ENCODE results near the gene MLLT10.
A peak's percentile ranks its signal among the peaks of the same experiment; 100 is the strongest.

Gene MLLT10

DNA sequence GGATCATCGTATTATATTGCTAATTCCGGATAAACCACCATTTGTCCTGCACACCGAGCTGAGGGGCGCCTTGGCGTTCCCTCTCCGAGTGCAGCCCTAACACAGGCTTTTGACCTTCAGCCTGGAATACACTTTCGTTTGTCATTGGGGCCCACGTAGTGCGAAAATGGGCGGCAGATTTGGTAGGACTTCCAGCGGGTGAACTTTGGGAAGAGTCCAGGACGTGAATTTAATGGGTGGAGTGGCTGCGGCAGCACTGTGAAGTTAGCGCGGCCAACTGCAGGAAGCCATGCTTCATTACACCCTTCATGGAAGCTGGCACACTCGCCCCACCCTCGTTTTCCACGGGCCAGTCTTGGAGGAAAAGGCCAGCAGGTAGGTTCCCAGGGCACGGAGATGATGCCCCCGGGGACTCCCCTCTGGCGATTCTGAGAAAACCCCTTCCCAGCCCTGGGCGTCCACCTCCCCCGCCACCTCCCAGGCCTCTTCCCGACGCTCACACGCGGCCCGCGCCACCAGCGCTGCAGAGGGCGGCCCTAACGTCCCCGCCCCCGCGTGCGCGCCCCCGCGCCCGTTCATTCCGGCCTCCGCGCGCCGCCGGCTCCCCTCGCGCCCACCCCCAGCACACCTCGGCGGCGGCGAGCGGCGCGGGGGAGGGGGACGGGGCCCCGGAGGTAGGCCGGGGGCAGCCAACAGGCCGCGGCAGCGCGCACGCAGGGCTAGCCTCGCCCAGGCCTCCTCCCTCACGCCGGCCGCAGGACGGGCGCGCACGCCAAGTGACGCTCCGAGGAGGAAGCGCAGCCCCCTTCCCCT lies at the start of gene MLLT10:
Gene MLLT10, plus strand, starts transcription at position 766 of the 813 bp plus-strand sequence. CDS start 413 bp downstream, outside the sequence.
- peak; percentile 98 for DNase-seq (ENCODE audit: low spot score)

DNA sequence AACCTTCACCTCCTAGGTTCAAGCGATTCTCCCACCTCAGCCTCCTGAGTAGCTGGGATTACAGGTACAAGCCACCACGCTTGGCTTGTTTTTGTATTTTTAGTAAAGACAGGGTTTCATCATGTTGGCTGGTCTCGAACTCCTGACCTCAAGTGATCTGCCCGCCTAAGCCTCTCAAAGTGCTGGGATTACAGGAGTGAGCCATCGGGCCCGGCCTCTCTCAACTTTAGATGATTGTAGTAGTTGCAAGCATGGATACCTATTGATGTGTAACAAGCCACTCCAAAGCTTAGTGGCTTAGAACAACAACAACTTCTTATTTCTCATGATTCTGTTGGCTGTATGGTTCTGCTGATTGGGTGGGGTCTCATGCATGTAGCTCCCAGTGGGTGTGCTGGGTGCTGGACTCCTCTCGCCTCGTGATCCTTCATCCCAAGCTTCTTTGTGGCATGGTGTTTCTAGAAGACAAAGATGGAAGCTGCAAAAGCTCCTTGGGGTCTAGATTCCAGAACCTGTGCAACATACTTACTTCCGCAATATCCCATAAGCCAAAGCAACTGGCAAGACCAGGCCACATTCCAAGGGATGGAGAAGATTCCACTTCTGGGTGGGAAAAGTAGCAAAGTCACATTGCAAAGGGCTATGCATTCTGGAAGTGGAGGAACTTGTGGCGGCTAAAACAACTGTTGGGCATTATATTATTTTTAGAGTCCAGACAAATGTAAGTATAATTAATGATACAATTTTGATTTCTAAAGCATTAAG lies 46.4 kb upstream of the MLLT10 start:
- DNase-seq (ENCODE audit: low spot score), result no peak

DNA sequence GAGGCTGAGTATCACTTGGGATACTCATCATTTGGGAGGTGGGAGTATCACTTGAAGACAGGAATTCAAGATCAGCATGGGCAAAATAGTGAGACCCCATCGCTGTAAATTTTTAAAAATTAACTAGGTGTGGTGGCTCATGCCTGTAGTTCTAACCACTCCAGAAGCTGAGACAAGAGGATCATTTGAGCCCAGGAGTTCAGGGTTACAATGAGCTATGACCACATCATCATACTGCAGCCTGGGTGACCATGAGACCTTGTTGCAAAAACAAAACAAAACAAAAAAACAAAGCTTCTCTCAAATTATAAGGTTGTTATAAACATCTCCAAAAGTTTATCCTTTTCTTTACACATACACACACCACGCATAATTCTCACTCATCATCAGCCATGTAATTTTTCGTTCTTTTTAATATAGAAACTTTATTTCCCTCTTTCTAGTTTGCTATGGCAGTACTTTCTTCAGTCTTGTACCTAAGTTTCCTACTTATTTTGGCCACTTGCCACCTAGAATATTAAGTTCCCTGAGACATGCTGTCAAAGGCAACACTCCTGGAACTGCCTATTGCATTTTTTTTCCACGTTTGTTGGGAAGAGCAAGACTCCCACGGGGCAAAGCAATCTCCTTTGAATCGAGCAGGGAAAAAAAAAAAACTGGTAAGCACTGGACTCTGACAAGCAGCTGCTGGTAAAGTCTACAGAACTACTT lies 45.6 kb upstream of the MLLT10 start:
- DNase-seq (ENCODE audit: low spot score), result peak; percentile 54

DNA sequence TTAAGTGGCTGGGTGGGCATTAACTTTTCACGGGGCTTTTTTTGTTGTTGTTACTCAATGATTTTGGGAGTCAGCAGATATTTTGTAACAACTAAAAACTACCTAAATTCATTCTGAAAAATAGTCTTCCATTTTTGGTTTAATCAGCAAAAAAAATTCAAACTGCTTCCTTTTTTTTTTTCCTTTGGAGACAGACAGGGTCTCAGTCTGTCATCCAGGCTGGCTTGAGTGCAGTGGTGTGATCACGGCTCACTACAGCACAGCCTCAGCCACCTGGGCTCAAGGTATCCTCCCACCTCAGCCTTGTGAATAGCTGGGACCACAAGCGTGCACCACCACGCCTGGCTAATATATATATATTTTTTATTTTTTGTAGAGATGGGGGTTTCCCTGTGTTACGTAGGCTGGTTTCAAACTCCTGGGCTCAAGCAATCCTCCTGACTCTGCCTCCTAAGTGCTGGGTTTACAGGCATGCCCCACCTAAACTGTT lies 45.0 kb upstream of the MLLT10 start:
- no peak for DNase-seq (ENCODE audit: low spot score)

DNA sequence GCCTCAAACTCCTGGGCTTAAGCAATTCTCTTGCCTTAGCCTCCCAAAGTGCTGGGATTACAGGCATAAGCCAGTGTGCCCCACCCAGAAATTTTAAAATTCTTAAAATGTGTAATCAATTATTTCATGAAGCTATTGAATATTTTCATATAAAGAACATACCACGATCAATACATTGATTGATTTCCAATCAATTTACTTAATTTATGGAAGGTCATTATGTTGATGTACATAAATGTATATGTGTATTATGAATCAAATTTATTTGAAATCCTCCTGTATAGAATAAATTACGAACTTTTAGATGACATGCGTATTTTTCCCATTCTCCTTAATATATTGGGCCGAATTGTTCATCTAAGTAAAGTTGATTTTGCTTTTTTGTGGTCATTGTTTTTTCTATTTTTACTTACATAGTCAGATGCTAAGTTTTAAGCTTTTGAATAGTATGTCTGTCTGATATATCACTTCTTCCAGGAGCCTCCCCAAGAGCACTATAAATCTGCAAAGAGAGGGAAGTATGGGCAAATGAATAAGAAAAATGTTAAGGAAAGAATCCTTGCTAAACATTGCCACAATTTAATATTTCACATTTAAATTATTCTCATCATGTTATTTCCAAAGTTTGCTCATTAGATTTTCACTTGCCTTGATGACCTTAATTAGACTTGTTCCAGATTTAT lies 43.9 kb upstream of the MLLT10 start:
- DNase-seq (ENCODE audit: low spot score), result no peak

DNA sequence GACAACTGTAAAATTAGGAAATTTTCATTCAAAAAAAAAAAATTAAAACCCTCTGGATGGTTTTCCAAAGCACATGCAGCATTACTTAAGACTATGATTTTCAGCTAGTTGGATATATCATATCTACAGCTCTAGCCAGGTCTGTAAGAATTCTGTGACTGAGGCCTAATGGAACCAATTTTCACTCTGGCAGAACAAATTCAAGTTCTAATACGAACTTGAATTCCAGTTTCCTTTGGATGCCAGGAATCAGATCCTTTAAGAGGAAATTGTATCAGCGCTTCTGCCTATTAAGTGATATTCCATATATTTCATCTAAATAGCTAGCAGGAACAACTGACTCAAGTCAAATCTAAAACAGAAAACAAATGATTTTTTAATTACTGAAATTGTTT lies 43.3 kb upstream of the MLLT10 start:
- DNase-seq (ENCODE audit: low spot score), result no peak

DNA sequence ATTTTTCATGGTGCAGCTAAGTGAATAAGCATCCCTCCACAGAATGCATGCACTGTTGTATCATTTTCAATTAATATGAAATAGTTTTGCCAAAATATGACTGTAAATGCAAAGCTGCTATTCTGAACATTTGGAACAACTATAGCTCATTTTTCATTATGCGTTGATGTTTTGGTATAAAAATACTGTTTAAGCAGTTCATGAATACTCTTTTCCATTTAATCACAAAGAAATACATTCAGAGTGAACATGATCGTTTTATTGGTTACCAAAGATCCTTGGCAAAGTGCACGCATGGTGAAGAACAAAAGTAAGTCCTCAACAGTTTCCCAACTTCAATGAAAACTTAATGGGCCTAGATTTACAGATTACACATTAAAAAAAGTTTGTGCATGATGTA lies 41.6 kb upstream of the MLLT10 start:
- DNase-seq (ENCODE audit: low spot score), result no peak

DNA sequence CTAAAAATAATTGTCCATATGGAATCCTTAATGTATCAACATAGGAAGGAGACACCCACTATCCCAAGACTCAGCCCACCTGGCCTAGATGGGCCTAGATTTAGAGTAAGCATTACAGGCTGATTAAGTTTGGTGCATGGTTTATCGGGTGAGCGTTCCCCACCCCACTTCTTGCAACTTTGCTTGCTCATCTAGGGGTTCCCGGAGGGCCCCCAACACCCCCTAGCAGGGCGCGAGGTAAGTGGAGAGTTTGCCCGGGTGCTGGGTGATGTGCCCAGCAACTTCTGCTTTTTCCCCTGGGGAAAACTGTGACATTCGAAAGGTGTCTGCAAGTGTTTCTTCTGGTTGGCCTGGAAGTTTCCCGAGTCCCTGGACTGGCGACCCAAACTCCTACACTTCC lies 40.2 kb upstream of the MLLT10 start:
- DNase-seq (ENCODE audit: low spot score), result no peak

DNA sequence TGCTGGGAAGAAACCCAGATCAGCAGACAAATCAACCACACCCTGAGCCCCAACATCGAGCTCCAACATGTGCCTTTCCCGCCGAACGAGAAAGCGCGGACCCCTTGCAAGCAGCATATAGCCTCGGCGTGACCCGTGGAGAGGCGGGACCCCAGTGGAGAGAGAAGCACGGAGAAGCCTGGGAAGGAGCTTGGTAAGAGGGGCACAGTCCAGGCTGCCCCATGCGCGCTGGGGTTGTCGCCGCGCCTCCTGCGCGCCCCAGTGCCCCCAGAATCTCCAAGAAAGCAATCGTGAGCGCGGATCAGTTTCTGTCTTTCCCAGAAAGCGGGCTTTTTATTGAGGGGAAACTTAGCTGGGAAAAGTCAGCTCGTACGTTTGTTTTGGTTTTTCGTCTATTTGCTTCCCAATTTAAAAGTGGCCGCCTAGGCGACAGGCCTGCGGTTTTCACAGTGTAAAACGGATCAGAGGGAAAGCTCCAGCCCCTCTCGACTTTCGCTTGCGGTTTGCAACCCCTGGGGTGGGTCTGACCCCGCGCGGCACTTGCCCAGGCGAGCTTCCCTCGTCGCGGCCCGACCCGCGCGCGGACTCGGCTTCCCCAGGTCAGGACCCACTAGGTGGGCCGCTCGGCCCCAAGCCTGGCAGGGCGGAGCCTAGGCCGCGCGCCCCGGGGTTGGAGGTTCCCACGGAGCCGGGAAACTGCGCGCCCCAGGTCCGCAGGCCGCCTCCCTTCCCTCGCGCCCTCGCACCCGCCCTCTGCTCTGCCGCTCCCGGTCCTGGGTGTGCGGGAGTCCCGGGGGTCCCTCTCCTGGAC lies 39.6 kb upstream of the MLLT10 start:
- peak; percentile 41 for DNase-seq (ENCODE audit: low spot score)

DNA sequence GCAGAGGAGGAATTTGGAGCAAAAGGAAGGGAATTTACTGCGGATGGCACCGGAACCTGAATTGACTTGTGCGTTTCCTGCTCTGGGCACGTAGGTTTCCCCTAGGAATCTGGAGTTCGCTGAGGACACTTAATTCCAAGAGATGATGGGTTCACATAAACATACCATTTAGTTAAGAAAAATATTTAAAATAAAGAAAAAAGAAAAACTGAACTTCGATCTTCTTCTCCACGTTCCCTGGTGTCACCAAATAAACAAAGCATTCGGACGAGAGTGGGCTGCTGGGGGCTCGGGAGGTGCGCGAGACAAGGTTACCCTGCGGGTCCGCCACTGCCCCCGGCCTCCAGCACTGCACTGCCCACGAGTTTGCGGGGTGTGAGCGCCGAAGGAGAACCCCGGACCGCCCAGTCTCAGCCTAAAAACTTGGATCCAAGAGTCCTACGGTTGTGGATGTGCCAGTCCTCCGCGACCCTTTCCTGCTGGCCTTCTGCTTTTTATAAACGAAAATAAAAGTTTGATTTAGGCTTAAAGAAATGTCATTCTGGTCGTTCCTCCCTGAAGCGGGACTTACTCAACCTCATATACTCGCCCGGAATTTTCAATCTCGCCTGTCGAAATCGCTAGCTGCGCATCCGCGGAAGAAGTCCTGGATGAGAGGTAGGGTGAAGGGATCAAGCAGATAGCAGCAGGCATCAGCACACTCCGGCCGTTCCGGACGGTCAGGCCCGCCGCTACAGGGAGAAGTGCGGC lies 38.9 kb upstream of the MLLT10 start:
- DNase-seq (ENCODE audit: low spot score), result no peak

DNA sequence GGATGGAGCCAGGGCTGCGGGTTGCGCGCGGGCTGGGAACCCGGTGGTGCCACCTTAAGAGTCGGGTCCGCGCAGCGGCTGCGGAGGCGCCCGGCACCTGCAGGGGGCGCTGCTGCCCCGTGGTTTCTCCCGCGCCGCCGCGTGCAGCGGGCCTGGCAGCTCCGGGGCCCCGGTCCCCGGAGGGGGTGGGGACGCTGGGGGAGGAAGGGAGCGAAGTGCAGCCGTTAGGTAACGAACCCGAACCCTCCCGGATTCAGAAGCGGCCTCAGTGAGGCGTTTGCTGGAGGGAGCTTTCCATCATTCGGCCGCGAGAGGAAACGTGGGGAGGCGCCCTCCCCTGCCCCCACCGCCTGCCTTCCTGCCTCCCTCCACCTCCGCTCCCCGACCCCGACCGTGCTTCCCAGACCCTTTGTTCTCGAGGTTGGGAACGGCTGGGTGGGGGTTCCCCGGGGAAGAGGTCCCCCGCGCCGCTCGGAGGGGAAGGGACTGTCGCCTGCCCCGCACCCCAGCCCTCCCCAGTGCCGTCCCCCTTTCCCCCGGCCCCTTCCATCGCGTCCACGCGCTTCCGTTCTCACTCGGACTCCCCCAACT lies 38.2 kb upstream of the MLLT10 start:
- DNase-seq (ENCODE audit: low spot score), result peak; percentile 86

DNA sequence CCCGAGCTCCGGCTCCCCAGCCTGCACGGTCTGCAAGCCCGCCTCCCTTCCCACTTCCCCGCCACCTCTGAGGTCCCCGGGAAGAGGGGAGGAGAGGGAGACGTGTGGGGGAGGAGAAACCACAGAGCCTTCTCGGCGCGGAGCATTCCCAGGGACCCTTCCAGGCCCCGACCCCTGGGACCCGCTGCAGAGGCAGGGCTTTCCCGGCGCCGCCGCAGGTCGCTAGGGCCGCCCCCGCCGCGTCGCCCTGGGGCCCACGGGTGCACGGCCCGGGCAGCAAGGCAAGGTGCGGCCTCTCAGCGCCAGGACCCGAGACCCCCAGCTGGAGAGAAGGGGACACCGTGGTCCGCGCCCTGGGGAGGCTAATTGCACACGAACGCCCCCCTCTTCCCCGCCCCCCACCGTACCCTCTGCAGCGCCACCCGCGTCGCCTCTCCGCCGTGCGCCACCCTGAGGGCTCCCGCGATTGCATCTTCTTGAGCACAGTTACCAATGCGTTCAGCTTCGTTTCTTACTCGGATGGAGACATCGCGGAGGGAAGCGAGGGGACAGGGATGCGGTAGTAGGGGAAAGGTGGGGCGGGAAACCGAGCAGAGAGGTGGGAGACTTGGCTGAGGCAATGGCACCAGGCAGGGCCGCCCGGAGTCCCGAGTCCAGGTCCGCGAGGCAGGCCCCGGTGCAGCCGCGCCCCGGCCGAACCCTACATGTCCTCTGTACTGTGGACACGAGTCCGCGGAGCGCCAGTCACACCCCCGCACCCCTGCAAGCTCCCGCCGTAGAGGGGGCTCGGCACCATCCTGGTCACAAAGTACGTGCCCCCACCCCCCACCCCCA lies 37.5 kb upstream of the MLLT10 start:
- DNase-seq (ENCODE audit: low spot score), result peak; percentile 65

DNA sequence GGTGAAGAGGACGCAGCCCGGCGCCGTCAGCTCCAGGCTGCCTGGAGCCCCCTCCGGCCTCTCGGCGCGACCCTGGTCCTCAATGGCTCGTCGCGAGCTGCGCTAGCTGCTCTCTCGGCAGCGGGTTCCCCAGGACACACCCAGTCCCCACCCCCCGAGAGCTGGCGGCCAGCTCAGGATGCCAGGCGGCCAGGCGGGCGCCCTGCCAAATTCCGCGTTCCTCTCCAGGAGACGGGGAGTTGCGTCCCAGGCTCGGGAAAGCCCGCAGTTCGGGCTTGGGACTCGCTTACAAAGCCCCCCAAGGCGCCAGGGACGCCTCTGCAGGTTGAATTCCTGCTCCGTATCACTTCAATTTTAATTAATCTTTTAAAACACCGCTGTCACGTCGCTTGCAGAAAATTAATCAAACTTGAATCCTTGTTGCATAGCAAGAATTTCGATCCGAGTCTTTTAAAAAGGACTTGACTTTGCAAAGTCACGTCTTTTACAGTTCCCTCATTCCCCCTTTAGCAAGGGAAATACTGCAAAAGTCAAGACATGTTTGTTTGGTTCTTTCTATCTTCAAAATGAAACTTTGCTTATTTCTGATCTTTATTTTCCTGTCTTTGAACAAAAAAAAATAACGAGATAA lies 36.7 kb upstream of the MLLT10 start:
- DNase-seq (ENCODE audit: low spot score), result peak; percentile 93

DNA sequence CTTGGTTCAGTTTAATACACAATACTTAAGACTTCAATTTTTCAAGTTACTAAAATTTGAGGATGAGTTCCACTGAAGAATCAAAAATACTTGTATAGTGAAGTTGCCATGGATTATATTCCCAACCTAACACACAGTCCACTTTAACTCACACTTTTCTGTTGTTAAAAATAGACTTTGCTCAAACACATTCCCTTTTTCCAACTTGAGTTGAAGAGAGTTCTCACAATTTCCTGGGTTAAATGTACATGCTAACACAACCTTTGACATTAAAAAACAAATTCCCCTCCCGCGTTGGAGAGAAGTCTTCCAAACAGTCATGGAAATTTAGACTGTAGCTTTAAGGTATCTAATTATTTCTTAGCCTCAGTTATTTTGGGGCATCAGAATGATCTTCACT lies 35.7 kb upstream of the MLLT10 start:
- no peak for DNase-seq (ENCODE audit: low spot score)

DNA sequence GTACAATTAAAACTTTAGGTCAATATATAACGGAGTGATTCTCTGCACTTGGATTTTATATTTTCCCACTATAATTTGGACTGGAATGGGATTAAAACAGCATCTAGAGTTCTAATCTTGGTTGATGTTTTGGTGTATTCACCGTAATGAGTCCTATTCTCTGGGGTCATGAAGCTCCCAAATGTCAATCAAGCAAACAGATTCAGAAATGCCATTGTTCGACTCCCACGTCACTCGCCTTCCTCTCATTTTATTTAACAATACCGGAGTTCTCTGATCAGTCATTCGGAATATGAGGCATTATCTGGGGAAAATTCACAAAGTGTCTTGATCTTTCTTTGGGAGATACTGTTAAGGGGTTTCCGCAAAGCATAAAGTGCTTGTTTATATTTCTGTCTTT lies 35.0 kb upstream of the MLLT10 start:
- DNase-seq (ENCODE audit: low spot score), result no peak

DNA sequence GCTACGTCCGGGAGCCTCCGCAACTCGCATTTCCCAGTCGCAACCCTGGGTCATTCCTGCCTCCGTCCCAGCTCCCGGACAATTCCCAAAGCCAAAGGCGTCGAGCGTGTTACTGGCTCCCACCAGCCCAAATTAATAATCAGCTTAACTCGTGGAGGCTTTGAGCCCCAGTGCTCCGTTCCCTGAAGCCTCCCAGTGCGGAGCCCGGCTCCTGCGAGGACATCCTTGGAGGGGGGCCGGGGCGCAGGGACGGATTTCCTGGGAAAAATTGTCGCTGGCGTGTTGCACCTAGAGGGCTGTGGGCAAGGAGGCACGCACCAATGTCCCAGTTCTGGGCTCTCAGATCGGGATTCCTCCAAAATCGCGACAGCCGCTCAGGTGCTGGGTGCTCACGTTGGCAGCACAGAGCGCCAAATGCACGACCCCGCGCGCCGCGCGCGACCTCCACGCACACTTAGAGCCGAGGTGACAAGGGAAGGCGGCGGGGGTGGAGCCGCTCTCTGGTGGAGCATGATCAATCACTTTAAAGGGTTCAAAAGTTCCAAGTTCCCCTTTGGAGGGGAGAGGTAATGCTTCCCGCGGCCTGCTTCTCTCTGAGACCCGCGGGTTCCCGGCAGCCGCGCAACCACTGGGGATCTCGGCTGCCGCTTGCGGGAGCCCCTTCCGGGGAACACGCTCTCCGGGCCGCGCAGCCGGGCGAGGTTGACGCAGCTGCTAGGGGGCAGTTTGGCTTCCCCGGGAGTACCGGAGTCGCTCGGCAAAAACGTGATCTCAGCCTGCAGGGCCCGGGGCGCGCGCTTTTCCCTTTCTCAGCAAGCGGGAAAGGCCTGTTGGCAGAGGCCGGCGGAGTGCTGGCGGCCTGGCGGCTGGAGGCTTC lies 34.1 kb upstream of the MLLT10 start:
- peak; percentile 37 for DNase-seq (ENCODE audit: low spot score)

DNA sequence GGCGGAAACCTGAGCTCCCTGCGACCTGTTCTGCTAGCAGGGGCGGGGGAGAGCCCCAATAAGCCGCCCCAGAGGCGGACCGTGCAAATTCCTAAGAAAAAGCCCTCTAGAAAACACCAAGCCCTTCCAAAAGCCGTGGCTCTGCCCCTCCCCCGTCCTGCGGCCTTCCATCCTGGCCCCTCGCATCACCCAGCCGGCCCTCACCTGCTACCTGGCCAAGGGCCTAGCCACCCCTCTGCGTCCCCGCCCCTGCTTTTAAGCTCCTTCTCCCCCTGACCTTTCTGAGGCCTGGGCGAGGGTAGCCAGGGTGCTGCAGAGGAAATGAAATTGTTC lies 33.5 kb upstream of the MLLT10 start:
- DNase-seq (ENCODE audit: low spot score), result no peak

DNA sequence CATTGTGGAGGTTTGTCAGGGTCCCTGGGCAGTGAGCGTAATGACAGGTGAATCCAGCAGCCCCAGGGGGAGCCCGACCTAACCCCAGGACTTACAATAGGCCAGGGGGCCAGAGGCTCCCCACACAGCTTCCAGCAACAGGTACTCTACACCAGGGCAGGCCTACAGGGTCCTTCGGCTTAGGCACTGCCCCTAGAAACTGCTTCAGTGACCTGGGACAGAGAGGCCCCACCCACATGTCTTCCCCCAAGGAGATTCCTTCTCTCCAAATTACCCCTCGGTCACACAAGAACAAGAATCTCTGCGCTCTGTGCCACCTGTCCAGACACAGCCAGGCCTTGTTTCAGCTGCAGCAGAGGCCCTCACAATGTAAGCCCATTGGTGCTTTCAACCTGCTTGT lies 32.9 kb upstream of the MLLT10 start:
- DNase-seq (ENCODE audit: low spot score), result no peak

Measured in kidney tubule cell (primary cell).